GM12878 (cell line): ENCODE measurements around the gene CHIC2. TPM values are rescaled to one million over a fixed set of nuclear protein-coding genes. Genes with fewer than 3 reads are reported as not detected.

Experiments used
- ATAC-seq: fragments of 200-7000 bp; cut with Tn5 transposase; 3 replicates; pipeline ENCODE4 v1.9.1; 2020; ENCODE audit warnings: mild to moderate bottlenecking, moderate library complexity
- BruUV-seq: library from RNA; stranded (reverse); fragments of 400-500 nt; replicated peaks from 2 replicates; lab custom pipeline; 2021; lab: Mats Ljungman, UMichigan
- CTCF ChIA-PET: fragments of 300-600 bp; sonication (Branson Sonifier 250); formaldehyde crosslinking; extraction: SDS; loops from one replicate; lab custom pipeline; 2021; ENCODE audit warnings: inconsistent platforms; lab: Yijun Ruan, JAX
- POLR2A ChIA-PET: fragments of 350-600 bp; formaldehyde crosslinking; extraction: SDS; loops from one replicate; lab custom pipeline; 2021; ENCODE audit warnings: inconsistent platforms; lab: Charles Lee
- RAD21 ChIA-PET: fragments of 300-600 bp; sonication (Branson Sonifier 250); formaldehyde crosslinking; loops from one replicate; lab custom pipeline; 2023; ENCODE audit warnings: antibody characterized with exemption; ENCODE audit not compliant: unreplicated experiment; lab: Charles Lee
- SMC1A ChIA-PET: fragments of 300-600 bp; sonication (Branson Sonifier 250); formaldehyde crosslinking; loops from one replicate; lab custom pipeline; 2023; ENCODE audit not compliant: unreplicated experiment, uncharacterized antibody; lab: Charles Lee
- DNase-seq: peaks from one replicate; pipeline ENCODE4 v3.0.0-alpha.2; 2011; ENCODE audit warnings: low read depth, low spot score
- FAIRE-seq: peaks from 3 replicates; lab custom pipeline; 2011; peaks lifted over from hg19 to GRCh38; lab: Jason Lieb, UNC
- H2AFZ ChIP-seq: 2 replicates; pipeline ENCODE4 v1.6.0; 2011; ENCODE audit warnings: low read depth, low read length, control low read depth; ENCODE audit not compliant: control insufficient read depth
- H3K27ac ChIP-seq: 2 replicates; pipeline ENCODE4 v1.5.1; 2011; ENCODE audit warnings: control low read depth; ENCODE audit not compliant: control insufficient read depth, insufficient read depth
- H3K27me3 ChIP-seq, 2 experiments: replicated peaks in 1 of 2; 2 replicates each; pipeline versions ENCODE4 v1.6.0 to v1.6.1; 2011; ENCODE audit warnings: low read length in 1 of 2; ENCODE audit not compliant: control insufficient read depth in 2 of 2, insufficient read depth in 2 of 2
- H3K36me3 ChIP-seq, 2 experiments: 2 replicates each; pipeline ENCODE4 v1.5.1; 2011; ENCODE audit warnings: low read length in 1 of 2; ENCODE audit not compliant: control insufficient read depth in 2 of 2, insufficient read depth in 2 of 2
- H3K4me1 ChIP-seq: 2 replicates; pipeline ENCODE4 v1.6.1; 2011; ENCODE audit warnings: mild to moderate bottlenecking, low read length, moderate library complexity, mixed read lengths; ENCODE audit not compliant: control insufficient read depth, insufficient read depth
- H3K4me2 ChIP-seq: 2 replicates; pipeline ENCODE4 v1.6.0; 2011; ENCODE audit warnings: control low read depth; ENCODE audit not compliant: control insufficient read depth, insufficient read depth
- H3K4me3 ChIP-seq: fragments of 200-600 bp; sonication (generic); 2 replicates; pipeline ENCODE4 v1.5.1; 2016
- H3K79me2 ChIP-seq: 2 replicates; pipeline ENCODE4 v1.6.0; 2011; ENCODE audit warnings: low read length; ENCODE audit not compliant: control insufficient read depth, insufficient read depth
- H3K9ac ChIP-seq: 2 replicates; pipeline ENCODE4 v1.8.0; 2011; ENCODE audit warnings: low read length, control low read depth, mixed read lengths; ENCODE audit not compliant: control insufficient read depth, insufficient read depth
- H3K9me3 ChIP-seq: replicated peaks from 3 replicates; pipeline ENCODE4 v1.5.1; 2011; ENCODE audit warnings: mild to moderate bottlenecking, low read length; ENCODE audit not compliant: control insufficient read depth, insufficient read depth
- H4K20me1 ChIP-seq: 2 replicates; pipeline ENCODE4 v1.6.0; 2011; ENCODE audit not compliant: control insufficient read depth, insufficient read depth
- BCL3 ChIP-seq: IDR thresholded peaks from 2 replicates; pipeline ENCODE4 v1.6.1; 2011; ENCODE audit warnings: borderline replicate concordance, low read depth, mild to moderate bottlenecking, moderate library complexity, low read length; ENCODE audit not compliant: insufficient read depth, poor library complexity, severe bottlenecking
- BHLHE40 ChIP-seq, 2 experiments: fragments of 450-650 bp in 1 of 2; IDR thresholded peaks; 2 replicates each; pipeline ENCODE4 v1.6.1; 2011 to 2017; ENCODE audit warnings: low read depth in 2 of 2, borderline replicate concordance in 1 of 2, improper control_type of control experiment in 1 of 2, low read length in 1 of 2, mild to moderate bottlenecking in 1 of 2
- CBFB ChIP-seq: IDR thresholded peaks from 2 replicates; pipeline ENCODE4 v1.6.1; 2016; ENCODE audit warnings: antibody characterized with exemption, low read depth
- CTCF ChIP-seq, 3 experiments: IDR thresholded peaks in 2 of 3; conservative IDR thresholded peaks in 1 of 3; 2 replicates each; pipeline ENCODE4 v1.5.1; 2011; ENCODE audit warnings: low read depth in 3 of 3, low read length in 3 of 3, mild to moderate bottlenecking in 3 of 3, control low read depth in 2 of 3, moderate library complexity in 2 of 3, inconsistent platforms in 1 of 3, mixed read lengths in 1 of 3; ENCODE audit not compliant: control insufficient read depth in 2 of 3, insufficient read depth in 1 of 3; ENCODE audit errors: extremely low read depth in 1 of 3
- E4F1 ChIP-seq: fragments of 450-650 bp; IDR thresholded peaks from 2 replicates; pipeline ENCODE4 v1.6.1; 2018; ENCODE audit warnings: borderline replicate concordance, mild to moderate bottlenecking; ENCODE audit not compliant: partially characterized antibody
- EGR1 ChIP-seq, 2 experiments: IDR thresholded peaks; 1 replicate in 1 of 2; 2 replicates in 1 of 2; pipeline ENCODE4 v1.6.1; 2011 to 2012; ENCODE audit warnings: low read depth in 2 of 2, low read length in 2 of 2, borderline replicate concordance in 1 of 2, mild to moderate bottlenecking in 1 of 2, moderate library complexity in 1 of 2
- EP300 ChIP-seq, 2 experiments: fragments of 150-350 bp in 1 of 2; IDR thresholded peaks; 2 replicates each; pipeline ENCODE4 v1.6.1; 2011 to 2012; ENCODE audit warnings: low read depth in 2 of 2, low read length in 2 of 2, borderline replicate concordance in 1 of 2, improper control_type of control experiment in 1 of 2, inconsistent platforms in 1 of 2; ENCODE audit not compliant: control insufficient read depth in 1 of 2
- ETV6 ChIP-seq, 2 experiments: fragments of 450-650 bp in 1 of 2; IDR thresholded peaks in 1 of 2; conservative IDR thresholded peaks in 1 of 2; 2 replicates each; pipeline ENCODE4 v1.6.1; 2014; ENCODE audit warnings: antibody characterized with exemption in 1 of 2, borderline replicate concordance in 1 of 2, low read depth in 1 of 2, mild to moderate bottlenecking in 1 of 2, moderate library complexity in 1 of 2
- LARP7 ChIP-seq: fragments of 450-650 bp; IDR thresholded peaks from 2 replicates; pipeline ENCODE4 v1.6.1; 2017; ENCODE audit warnings: mild to moderate bottlenecking
- MXI1 ChIP-seq: fragments of 150-350 bp; IDR thresholded peaks from 2 replicates; pipeline ENCODE4 v1.6.1; 2011; ENCODE audit warnings: low read depth, mild to moderate bottlenecking, inconsistent platforms, low read length, improper control_type of control experiment
- MYB ChIP-seq: fragments of 150-350 bp; IDR thresholded peaks from 2 replicates; pipeline ENCODE4 v1.6.1; 2014; ENCODE audit warnings: mild to moderate bottlenecking, low read depth, low read length, borderline replicate concordance
- SREBF1 ChIP-seq: IDR thresholded peaks from 2 replicates; pipeline ENCODE4 v1.6.1; 2012; ENCODE audit warnings: mild to moderate bottlenecking, low read length
- TAF1 ChIP-seq: IDR thresholded peaks from 2 replicates; pipeline ENCODE4 v1.6.1; 2011; ENCODE audit warnings: mild to moderate bottlenecking, low read depth, low read length, borderline replicate concordance
- TARDBP ChIP-seq: IDR thresholded peaks from 2 replicates; pipeline ENCODE4 v1.6.1; 2016; ENCODE audit warnings: borderline replicate concordance
- ZNF207 ChIP-seq: fragments of 450-650 bp; IDR thresholded peaks from 2 replicates; pipeline ENCODE4 v1.6.1; 2014; ENCODE audit warnings: antibody characterized with exemption, mild to moderate bottlenecking, borderline replicate concordance
- ZSCAN29 ChIP-seq: fragments of 450-650 bp; IDR thresholded peaks from 2 replicates; pipeline ENCODE4 v1.6.1; 2017; ENCODE audit warnings: mild to moderate bottlenecking, moderate library complexity
- WGBS: methylation state at CpG from one replicate; pipeline ENCODE4 v1.1.6; 2016; ENCODE audit warnings: low lambda C conversion rate; ENCODE audit not compliant: insufficient replicate concordance, insufficient coverage; ENCODE audit errors: missing lambda C conversion rate; 5-methylcytosine and 5-hydroxymethylcytosine counted together
- in situ Hi-C: fragments of 300-500 bp; cut with MboI; formaldehyde crosslinking; loops from 9 replicates; pipeline ENCODE4 v1.14.3; 2018; ENCODE audit warnings: mixed read lengths
- intact Hi-C: fragments of 100-400 bp; cut with micrococcal nuclease; formaldehyde crosslinking; loops from one replicate; pipeline ENCODE4 v1.14.2; 2022; ENCODE audit not compliant: unreplicated experiment
- polyA plus RNA-seq, 11 experiments: library from polyadenylated mRNA; depleted of rRNA in 4 of 11; unstranded in 6 of 11; stranded (reverse) in 5 of 11; fragments of >200 nt; fragmentation: Nextera tagmentation in 4 of 11; fragmentation: Illumina TruSeq in 1 of 11; extraction: Ambion mirVana in 4 of 11; extraction: Trizol in 1 of 11; gene quantifications; 1 replicate in 1 of 11; 2 replicates in 10 of 11; pipeline versions ENCODE4 v1.2.1 to v1.2.3, GENCODE V29; 2011 to 2016; ENCODE audit warnings: inconsistent platforms in 2 of 11, missing spikeins in 2 of 11, low read depth in 1 of 11
- total RNA-seq, 4 experiments: library from RNA; depleted of rRNA in 3 of 4; stranded (reverse); fragments of >200 nt in 3 of 4; fragmentation: Illumina TruSeq in 1 of 4; extraction: Trizol in 1 of 4; gene quantifications; 2 replicates each; pipeline versions ENCODE4 v1.2.1 to v1.2.3, GENCODE V29; 2013 to 2021

CHIC2 gene
- total and polyA plus RNA-seq, 10 of the 15 experiments (the other 5 are each of a cell fraction or from before 2014, with no cell fraction given), result 0.80 to 24.4 (median 12.2) TPM

- TF ChIP-seq E4F1 (no peak), SREBF1 (no peak), ZSCAN29 (no peak), BCL3 (no peak)
Observed at GRCh38 chr4:54041933-54042332, 22.5 kb downstream of the CHIC2 start (continued).

GRCh38 chr4:54041100-54041499, 23.3 kb downstream of the CHIC2 start:
- Histone ChIP-seq H3K4me2 (no peak overlapping the region), H3K9me3 (no peaks in the 10 kb centered on the region), H3K36me3 (no peaks in the 10 kb centered on the region; a peak in 1 of 4 replicates), H3K27ac (no peak overlapping the region), H4K20me1 (no peaks in the 10 kb centered on the region), H3K79me2 (no peaks in the 10 kb centered on the region), H3K4me1 (no peaks in the 10 kb centered on the region), H3K4me3 (no peak overlapping the region), H3K27me3 (no peaks in the 10 kb centered on the region), H2AFZ (no peak overlapping the region), H3K9ac (no peak overlapping the region)
- intact Hi-C loops (no loop called here), in situ Hi-C loops (no loop called here)
- ChIA-PET POLR2A (no interaction called here), CTCF (interaction anchor here (0.8 kb wide), 1 partner anchor 8 kb away, joined by 3 read pairs; no protein-coding TSS in a partner anchor), SMC1A (interaction anchor here (1.3 kb wide), 1 partner anchor 25 kb away, joined by 3 read pairs; no protein-coding TSS in a partner anchor), RAD21 (no interaction called here)
- TF ChIP-seq CTCF (IDR thresholded peaks at IDR 0.05 in 2 of 3, conservative IDR thresholded peaks at IDR 0.05 in 1 of 3; ENCODE audit: control insufficient read depth in 2 of 3, extremely low read depth in 1 of 3, insufficient read depth in 1 of 3, low read depth in 3 of 3, low read length in 3 of 3), result no peak
- TF ChIP-seq SREBF1, result no peak
- TF ChIP-seq MYB, result no peak
- no peak for TF ChIP-seq BHLHE40 (IDR thresholded peaks at IDR 0.05; ENCODE audit: borderline replicate concordance in 1 of 2, low read depth in 2 of 2, low read length in 1 of 2)
- TF ChIP-seq TARDBP, result no peak
- no peak for TF ChIP-seq TAF1
- no peak for TF ChIP-seq LARP7
- TF ChIP-seq ETV6 (conservative IDR thresholded peaks at IDR 0.05 in 1 of 2, IDR thresholded peaks at IDR 0.05 in 1 of 2; ENCODE audit: borderline replicate concordance in 1 of 2, low read depth in 1 of 2), result no peak
- TF ChIP-seq CBFB, result no peak
- no peak for TF ChIP-seq ZNF207
- TF ChIP-seq EGR1 (IDR thresholded peaks at IDR 0.05; ENCODE audit: borderline replicate concordance in 1 of 2, low read depth in 2 of 2, low read length in 2 of 2), result no peak
- TF ChIP-seq EP300 (IDR thresholded peaks at IDR 0.05; ENCODE audit: borderline replicate concordance in 1 of 2, control insufficient read depth in 1 of 2, low read depth in 2 of 2, low read length in 2 of 2), result no peak
- no peak for TF ChIP-seq MXI1
- FAIRE-seq (no peak), DNase-seq (no peak), ATAC-seq (no peak)
- no TSS peak for BruUV-seq
- WGBS, result 45% methylated on average over 4 of the region's 4 CpGs
